ENCODE measurements around the gene STIM1. TPM values are rescaled to one million over a fixed set of nuclear protein-coding genes. Genes with fewer than 3 reads are reported as not detected.

Gene STIM1
- total RNA-seq, 3 donors from 2014 or later (not counting 1 experiment from before 2014, with no cell fraction given) = 171 to 187 (median 175) TPM

DNA sequence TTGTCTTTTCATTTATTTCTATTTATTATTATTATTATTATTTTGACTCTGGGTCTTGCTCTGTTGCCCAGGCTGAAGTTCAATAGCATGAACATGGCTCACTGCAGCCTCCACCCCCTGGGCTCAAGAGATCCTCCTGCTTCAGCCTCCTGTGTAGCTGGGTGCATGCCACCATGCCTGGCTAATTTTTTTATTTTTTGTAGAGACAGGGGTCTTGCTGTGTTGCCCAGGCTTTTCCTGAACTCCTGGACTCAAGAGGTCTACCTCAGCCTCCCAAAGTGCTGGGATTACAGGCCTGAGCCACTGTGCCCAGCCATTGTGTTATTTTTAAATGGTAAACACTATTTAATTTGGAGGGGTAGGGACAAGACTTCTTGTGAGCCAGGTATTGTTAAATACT lies 215.9 kb downstream of the STIM1 start:
- no peaks in the 10 kb centered on the region for H3K9me3 ChIP-seq (ENCODE audit: control insufficient read depth, insufficient read depth, low read length)
- H3K4me3 ChIP-seq (ENCODE audit: low read length) = no peak overlapping the region
- TF ChIP-seq, protein P1, sequence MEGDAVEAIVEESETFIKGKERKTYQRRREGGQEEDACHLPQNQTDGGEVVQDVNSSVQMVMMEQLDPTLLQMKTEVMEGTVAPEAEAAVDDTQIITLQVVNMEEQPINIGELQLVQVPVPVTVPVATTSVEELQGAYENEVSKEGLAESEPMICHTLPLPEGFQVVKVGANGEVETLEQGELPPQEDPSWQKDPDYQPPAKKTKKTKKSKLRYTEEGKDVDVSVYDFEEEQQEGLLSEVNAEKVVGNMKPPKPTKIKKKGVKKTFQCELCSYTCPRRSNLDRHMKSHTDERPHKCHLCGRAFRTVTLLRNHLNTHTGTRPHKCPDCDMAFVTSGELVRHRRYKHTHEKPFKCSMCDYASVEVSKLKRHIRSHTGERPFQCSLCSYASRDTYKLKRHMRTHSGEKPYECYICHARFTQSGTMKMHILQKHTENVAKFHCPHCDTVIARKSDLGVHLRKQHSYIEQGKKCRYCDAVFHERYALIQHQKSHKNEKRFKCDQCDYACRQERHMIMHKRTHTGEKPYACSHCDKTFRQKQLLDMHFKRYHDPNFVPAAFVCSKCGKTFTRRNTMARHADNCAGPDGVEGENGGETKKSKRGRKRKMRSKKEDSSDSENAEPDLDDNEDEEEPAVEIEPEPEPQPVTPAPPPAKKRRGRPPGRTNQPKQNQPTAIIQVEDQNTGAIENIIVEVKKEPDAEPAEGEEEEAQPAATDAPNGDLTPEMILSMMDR (IDR thresholded peaks at IDR 0.05) = no peak
- no peak for DNase-seq
- no peaks in the 10 kb centered on the region for H3K36me3 Mint-ChIP-seq
- no peaks in the 10 kb centered on the region for H3K9me3 Mint-ChIP-seq
- intact Hi-C loops (cut with micrococcal nuclease) = loop anchor here (5.0 kb wide), 1 partner anchor 124 kb away; no protein-coding TSS in a partner anchor
- no peak overlapping the region for H3K27ac ChIP-seq (ENCODE audit: low read length)
- H3K27ac Mint-ChIP-seq = peak overlapping the region; percentile 72 to 79
- no peak overlapping the region for H3K4me3 Mint-ChIP-seq
- peaks cover 12% of the 10 kb centered on the region for H3K4me1 ChIP-seq (ENCODE audit: control insufficient read depth, insufficient read depth, low read length)
- H3K36me3 ChIP-seq (ENCODE audit: control insufficient read depth, insufficient read depth, low read length) = peaks cover 33% of the 10 kb centered on the region
- ATAC-seq = no peak
- H3K27me3 Mint-ChIP-seq (ENCODE audit: low read depth in 2 of 2) = no peaks in the 10 kb centered on the region
- peaks cover 54 to 57% of the 10 kb centered on the region in 2 donors for H3K4me1 Mint-ChIP-seq
- H3K27me3 ChIP-seq (ENCODE audit: control insufficient read depth, insufficient read depth, low read length) = no peaks in the 10 kb centered on the region

DNA sequence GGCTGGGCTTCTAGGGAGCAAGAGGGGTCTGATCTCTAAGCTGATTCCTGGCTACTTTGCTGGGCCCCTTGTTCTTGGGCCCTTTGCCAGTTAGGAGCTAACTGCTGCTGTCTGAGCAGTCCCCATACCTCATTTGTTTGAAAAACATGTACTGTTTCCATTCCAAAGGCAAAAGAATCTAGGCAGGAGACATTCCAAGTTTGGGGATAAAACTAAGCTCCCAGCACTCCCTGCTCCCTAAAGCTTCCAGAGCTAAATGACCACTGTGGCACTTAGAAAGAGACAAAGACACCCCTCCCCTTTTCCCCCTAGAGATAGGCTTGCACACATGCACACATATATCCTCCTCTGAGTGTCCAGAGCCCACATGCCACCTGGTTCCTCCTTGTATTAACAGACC lies 216.4 kb downstream of the STIM1 start:
- Mint-ChIP-seq H3K4me1 (peaks cover 51% of the 10 kb centered on the region in 2 donors), H3K27ac (peak overlapping the region; percentile 47 to 64), H3K4me3 (no peak overlapping the region), H3K9me3 (no peaks in the 10 kb centered on the region), H3K36me3 (no peaks in the 10 kb centered on the region), H3K27me3 (ENCODE audit: low read depth in 2 of 2) (no peaks in the 10 kb centered on the region)
- Histone ChIP-seq H3K36me3 (ENCODE audit: control insufficient read depth, insufficient read depth, low read length) (peaks cover 33% of the 10 kb centered on the region), H3K4me3 (ENCODE audit: low read length) (no peak overlapping the region), H3K27ac (ENCODE audit: low read length) (no peak overlapping the region), H3K4me1 (ENCODE audit: control insufficient read depth, insufficient read depth, low read length) (peaks cover 6% of the 10 kb centered on the region), H3K9me3 (ENCODE audit: control insufficient read depth, insufficient read depth, low read length) (no peaks in the 10 kb centered on the region), H3K27me3 (ENCODE audit: control insufficient read depth, insufficient read depth, low read length) (no peaks in the 10 kb centered on the region)
- intact Hi-C loops (cut with micrococcal nuclease) = loop anchor here (1.0 to 5.0 kb wide), 4 partner anchors 125 to 248 kb away; no protein-coding TSS in a partner anchor
- DNase-seq (no peak), ATAC-seq (no peak)
- TF ChIP-seq, protein P1 (IDR thresholded peaks at IDR 0.05) = no peak

DNA sequence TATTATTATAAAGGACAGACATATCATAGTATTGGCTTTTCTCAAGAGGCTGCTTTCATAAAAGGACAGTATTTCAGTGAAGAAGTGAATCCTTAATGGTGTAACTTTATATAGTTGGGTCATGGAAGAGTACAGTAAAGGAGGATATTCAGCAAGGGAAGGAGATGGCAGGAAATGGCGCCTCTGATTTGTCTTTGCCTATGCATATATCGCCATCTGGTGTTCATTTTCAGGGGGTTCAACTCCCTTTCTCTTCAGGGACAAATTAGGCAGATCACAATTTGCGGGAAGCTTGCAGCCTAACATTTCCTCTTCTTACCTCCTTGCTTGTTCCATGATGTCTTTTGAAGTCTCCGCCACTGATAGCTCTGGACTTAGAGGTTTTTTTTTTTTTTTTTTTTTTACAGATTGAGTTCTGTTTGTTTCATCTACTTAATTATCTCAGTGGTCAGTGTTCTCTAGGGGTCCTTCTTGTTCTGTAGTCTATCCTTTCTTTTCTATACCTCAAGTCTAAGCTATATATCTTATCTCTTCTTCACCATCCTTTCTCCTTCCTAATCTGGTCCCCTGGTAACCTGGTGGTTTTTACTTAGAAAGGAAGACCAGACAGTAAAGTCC lies 217.3 kb downstream of the STIM1 start:
- Mint-ChIP-seq H3K9me3 (no peaks in the 10 kb centered on the region), H3K36me3 (no peaks in the 10 kb centered on the region), H3K4me1 (peaks cover 42 to 47% of the 10 kb centered on the region in 2 donors), H3K27ac (peak overlapping the region; percentile 47 to 64), H3K27me3 (ENCODE audit: low read depth in 2 of 2) (no peaks in the 10 kb centered on the region), H3K4me3 (no peak overlapping the region)
- Histone ChIP-seq H3K36me3 (ENCODE audit: control insufficient read depth, insufficient read depth, low read length) (peaks cover 33% of the 10 kb centered on the region), H3K27me3 (ENCODE audit: control insufficient read depth, insufficient read depth, low read length) (no peaks in the 10 kb centered on the region), H3K4me3 (ENCODE audit: low read length) (no peak overlapping the region), H3K9me3 (ENCODE audit: control insufficient read depth, insufficient read depth, low read length) (no peaks in the 10 kb centered on the region), H3K4me1 (ENCODE audit: control insufficient read depth, insufficient read depth, low read length) (peaks cover 6% of the 10 kb centered on the region), H3K27ac (ENCODE audit: low read length) (peak overlapping the region; percentile 19)
- intact Hi-C loops (cut with micrococcal nuclease) = loop anchor here (1.0 to 5.0 kb wide), 4 partner anchors 125 to 248 kb away; no protein-coding TSS in a partner anchor
- 5% methylated on average over 3 of the region's 4 CpGs for WGBS (ENCODE audit: insufficient coverage)
- ATAC-seq (peak; percentile 85 to 97 (median 91)), DNase-seq (peak in 1 of 2 donors; percentile 88)
- TF ChIP-seq, protein P1 (IDR thresholded peaks at IDR 0.05) = peak; percentile 79

DNA sequence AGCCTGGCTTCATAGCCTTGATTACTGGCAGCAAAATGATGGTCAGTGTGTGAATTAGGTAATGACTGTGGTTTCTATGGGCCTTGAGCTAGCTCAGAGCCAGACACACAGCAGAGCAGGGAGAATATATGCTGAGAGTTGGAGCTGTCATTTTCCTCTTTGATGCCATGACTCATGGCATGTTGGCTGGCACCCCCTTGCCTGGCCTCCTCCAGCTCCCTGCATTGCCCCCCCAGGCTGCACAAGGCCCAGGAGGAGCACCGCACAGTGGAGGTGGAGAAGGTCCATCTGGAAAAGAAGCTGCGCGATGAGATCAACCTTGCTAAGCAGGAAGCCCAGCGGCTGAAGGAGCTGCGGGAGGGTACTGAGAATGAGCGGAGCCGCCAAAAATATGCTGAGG lies 218.8 kb downstream of the STIM1 start:
- H3K36me3 Mint-ChIP-seq = no peaks in the 10 kb centered on the region
- peak overlapping the region in 1 of 2 donors; percentile 50 for H3K27ac Mint-ChIP-seq
- WGBS (ENCODE audit: insufficient coverage) = 98% methylated on average over 7 of the region's 7 CpGs
- no peak overlapping the region for H3K27ac ChIP-seq (ENCODE audit: low read length)
- no peaks in the 10 kb centered on the region for H3K9me3 Mint-ChIP-seq
- H3K9me3 ChIP-seq (ENCODE audit: control insufficient read depth, insufficient read depth, low read length) = no peaks in the 10 kb centered on the region
- TF ChIP-seq, protein P1 (IDR thresholded peaks at IDR 0.05) = no peak
- H3K27me3 ChIP-seq (ENCODE audit: control insufficient read depth, insufficient read depth, low read length) = no peaks in the 10 kb centered on the region
- ATAC-seq (no peak), DNase-seq (no peak)
- peaks cover 7% of the 10 kb centered on the region for H3K4me1 ChIP-seq (ENCODE audit: control insufficient read depth, insufficient read depth, low read length)
- H3K27me3 Mint-ChIP-seq (ENCODE audit: low read depth in 2 of 2) = no peaks in the 10 kb centered on the region
- H3K36me3 ChIP-seq (ENCODE audit: control insufficient read depth, insufficient read depth, low read length) = peaks cover 33% of the 10 kb centered on the region
- intact Hi-C loops (cut with micrococcal nuclease) = loop anchor here (5.0 kb wide), 1 partner anchor 127 kb away; no protein-coding TSS in a partner anchor
- H3K4me3 ChIP-seq (ENCODE audit: low read length) = no peak overlapping the region
- no peak overlapping the region for H3K4me3 Mint-ChIP-seq
- H3K4me1 Mint-ChIP-seq = peaks cover 32 to 38% of the 10 kb centered on the region in 2 donors
